SK-N-SH treated with all-trans-retinoic acid at 6 μM for 48 hours (cell line): ENCODE data around the gene EPB41L2.

Experiments used
- BACH2 ChIP-seq: fragments of 250-450 bp; sonication (Bioruptor Pico); IDR thresholded peaks from 2 replicates; pipeline ENCODE4 v1.9.0; 2021; ENCODE audit warnings: mild to moderate bottlenecking, borderline replicate concordance
- PPARA ChIP-seq: fragments of 250-450 bp; sonication (Bioruptor Pico); IDR thresholded peaks from 2 replicates; pipeline ENCODE4 v1.5.0; 2020; ENCODE audit warnings: mild to moderate bottlenecking, borderline replicate concordance
- TOX ChIP-seq: fragments of 250-450 bp; sonication (Bioruptor Pico); IDR thresholded peaks from 2 replicates; pipeline ENCODE4 v1.8.0; 2021; ENCODE audit warnings: mild to moderate bottlenecking, moderate library complexity, borderline replicate concordance

DNA sequence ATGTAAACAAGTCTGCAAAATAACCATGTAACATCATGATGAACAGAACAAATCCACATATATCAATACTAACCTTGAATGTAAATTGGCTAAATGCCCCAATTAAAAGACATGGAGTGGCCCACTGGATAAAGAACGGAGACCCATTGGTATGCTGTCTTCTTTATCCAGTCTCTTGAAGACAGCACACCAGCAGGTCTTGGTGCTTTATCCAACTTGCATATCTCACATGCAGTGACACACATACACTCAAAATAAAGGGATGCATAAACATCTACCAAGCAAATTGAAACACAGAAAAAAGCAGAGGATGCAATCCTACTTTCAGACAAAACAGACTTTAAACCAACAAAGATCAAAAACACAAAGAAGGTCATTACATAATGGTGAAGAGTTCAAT is 30.3 kb upstream of the EPB41L2 start:
- no peak for TF ChIP-seq PPARA (CRISPR knock-in tag)
- TF ChIP-seq BACH2, result no peak
- TF ChIP-seq TOX, result no peak
